HL-60/S4 (cell line): ENCODE measurements around the gene UBQLN3.

Source experiments
- in situ Hi-C: fragments of 300-500 bp; cut with MboI; formaldehyde crosslinking; loops from 2 replicates; pipeline ENCODE4 v1.14.3; 2022; ENCODE audit warnings: low sequenced_read_pairs

The UBQLN3 gene

DNA sequence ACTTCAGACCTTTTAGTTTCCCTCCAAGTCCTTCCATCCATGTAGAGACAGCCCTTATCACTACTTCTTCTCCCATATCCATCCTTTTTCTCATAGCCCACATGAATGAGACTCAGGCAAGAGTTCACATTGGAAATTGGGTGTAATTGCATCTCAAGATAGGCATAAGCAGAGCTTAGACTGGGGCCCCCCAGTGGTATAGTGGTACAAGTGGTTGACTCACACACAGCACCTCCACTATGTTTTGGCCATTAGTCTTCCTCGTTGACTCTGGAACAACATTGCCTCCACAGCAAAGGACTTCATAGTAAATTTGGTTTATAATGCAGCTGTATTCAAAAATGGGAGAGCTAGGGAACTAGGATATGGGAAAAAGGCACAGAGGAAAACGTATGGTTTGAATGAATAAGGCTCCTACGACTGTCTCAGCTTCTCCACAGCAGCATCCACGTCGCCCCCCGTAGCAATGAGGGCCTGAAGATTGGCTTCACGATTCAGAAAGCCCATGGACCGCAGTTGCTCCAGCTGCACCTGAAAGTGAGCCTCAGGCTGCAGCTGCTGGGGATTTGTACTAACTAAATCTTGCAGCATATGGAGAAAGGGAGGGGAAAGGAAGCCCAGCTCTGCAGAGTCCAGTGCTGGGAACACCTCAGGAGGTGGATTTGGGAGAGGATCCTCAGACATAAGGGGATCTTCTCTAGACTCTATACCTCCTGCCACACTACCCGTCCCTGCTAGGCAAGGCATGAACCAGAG is 2.4 kb downstream of the UBQLN3 start:
- in situ Hi-C loops, result no loop called here

DNA sequence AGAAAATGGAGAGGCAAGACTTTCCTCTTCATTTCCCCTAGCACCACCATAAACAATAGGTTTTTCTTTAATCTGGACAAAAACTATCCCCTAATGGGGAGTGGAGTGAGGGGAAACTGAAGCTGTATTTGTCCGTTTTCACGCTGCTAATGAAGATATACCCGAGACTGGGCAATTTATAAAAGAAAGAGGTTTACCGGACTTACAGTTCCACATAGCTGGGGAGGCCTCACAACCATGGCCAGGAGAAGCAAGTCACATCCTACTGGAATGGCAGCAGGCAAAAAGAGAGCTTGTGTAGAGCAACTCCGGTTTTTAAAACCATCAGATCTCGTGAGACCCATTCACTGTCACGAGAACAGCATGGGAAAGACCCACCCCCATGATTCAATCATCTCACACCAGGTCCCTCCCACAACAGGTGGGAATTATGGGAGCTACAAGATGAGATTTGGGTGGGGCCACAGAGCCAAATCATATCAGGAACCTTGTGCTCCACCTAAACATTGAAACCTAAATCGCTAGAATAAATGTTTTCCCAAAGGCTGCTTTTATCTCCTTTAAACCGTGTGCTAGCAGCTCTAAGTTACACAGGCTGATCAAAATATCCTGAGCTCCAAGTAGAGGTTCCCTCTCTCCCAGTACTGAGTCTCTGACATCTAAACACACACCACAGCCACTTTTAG is 4.3 kb downstream of the UBQLN3 start:
- in situ Hi-C loops, result no loop called here

DNA sequence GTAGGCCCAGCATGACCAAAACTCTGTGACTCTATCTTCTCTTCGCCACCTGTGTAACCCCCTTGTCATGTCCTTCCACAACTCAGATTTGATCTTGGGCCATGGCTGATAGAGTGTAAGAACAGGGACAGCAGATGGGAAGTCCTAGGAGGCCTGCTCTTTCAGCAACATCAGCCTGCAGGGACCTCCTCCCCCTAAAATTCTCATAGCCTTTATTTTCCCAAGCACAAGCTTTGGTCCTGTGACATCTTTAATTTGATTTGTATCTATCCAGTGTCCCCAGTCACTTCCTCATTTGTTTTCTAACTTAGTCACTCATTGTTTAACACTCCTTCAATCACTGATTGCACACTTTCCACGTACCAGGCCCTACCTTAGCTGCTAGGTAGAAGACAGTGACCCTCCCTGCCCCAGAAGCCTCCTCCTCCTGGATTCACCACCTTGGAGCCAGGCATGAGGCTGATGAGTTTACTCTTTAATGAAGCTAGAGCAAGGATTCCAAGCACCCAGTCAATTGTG is 5.3 kb downstream of the UBQLN3 start:
- in situ Hi-C loops, result no loop called here

DNA sequence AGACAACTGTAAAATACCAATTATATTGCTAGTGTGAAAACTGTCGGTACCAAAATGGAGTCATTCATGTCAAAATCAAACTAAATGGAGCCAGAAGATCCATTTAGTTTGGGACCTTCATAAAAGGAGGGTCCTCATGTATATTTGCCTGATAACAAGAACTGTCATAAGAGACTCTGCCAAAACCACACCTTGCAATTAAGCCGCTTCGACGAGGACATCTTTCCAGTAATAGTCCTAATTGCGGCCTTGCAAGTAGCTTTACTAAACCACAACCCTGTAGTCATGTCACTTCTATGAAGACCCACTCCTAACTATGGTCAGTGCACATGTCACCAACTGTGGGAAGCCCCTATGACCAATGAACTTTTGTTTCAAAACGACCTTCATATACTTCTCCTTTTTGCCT is 9.4 kb downstream of the UBQLN3 start:
- in situ Hi-C loops, result no loop called here

DNA sequence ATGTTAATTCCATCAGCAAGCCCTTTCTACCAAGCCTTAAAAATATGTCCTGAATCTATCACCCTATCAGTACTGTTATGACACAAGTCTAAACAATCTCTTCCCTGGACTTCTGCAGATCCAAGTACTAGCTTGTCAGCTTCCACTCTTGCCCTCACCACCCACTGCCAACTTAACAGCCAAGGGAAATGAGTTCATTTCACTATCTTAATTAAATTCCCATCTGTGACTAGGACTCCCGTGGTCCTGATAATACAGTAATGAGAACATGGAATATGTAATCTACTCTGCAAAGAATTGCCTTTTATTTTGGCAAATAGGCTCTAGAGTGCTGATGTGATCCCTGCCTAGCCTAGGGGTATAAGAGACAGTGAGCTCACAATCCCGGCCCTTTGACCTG is 10.1 kb downstream of the UBQLN3 start:
- in situ Hi-C loops, result no loop called here

DNA sequence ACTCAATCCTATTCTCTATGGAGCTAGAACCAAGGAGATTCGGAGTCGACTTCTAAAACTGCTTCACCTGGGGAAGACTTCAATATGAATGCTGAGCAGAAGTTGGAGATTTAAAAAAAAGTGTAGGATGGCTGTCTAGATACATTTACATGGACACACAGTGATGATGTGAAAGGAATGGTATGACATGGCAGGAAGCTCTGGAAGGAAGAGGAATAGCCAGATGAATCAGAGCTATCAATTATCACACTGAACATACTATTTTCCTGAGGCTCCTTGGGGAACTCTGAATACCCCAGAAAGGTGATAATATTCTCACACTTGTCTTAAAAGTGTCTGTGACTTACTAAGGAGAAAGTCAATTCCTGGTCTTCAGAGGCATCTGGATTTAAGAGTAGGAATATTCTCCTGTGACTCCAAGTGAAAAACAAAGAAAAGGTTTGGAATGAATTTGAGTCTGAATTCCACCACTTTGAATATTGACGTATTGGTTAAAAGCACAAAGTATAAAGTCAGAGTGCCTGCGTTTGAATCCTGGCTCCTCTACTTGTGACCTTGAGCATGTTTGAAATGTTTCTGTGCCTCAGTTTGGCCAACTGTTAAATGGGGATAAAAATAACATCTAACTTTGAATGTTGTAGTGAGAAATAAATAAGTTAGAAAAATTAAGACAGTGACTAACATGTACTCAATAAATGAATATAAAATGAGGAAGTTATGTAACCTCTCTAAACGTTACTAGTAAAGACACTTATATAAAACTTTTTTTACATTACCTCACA is 20.0 kb downstream of the UBQLN3 start:
- in situ Hi-C loops, result no loop called here

DNA sequence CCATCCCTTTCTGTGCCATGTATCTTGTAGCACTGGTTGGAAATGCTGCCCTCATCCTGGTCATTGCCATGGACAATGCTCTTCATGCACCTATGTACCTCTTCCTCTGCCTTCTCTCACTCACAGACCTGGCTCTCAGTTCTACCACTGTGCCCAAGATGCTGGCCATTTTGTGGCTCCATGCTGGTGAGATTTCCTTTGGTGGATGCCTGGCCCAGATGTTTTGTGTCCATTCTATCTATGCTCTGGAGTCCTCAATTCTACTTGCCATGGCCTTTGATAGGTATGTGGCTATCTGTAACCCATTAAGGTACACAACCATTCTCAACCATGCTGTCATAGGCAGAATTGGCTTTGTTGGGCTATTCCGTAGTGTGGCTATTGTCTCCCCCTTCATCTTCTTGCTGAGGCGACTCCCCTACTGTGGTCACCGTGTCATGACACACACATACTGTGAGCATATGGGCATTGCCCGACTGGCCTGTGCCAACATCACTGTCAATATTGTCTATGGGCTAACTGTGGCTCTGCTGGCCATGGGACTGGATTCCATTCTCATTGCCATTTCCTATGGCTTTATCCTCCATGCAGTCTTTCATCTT is 20.9 kb downstream of the UBQLN3 start:
- in situ Hi-C loops, result no loop called here

DNA sequence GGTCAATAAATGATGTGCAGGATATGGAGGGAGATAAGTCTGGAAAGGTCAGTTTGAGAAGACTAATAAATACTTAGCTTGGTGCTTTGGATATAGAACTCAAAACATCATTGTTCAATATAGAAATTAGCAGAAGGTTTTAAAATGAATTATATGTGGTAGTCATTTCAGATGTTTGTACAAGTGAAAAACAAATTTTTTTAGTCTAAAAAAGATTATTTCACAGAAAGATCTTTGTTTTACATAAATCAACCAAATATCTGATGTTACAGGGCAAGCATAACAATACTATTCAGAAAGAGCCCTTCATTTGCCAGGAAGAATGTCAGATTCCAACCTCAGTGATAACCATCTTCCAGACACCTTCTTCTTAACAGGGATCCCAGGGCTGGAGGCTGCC is 21.4 kb downstream of the UBQLN3 start, which contains the start of gene OR52D1:
OR52D1 (plus strand) TSS at position 301 of the 400 bp plus-strand sequence; CDS start at position 323, 22 bp downstream.
- in situ Hi-C loops, result no loop called here

DNA sequence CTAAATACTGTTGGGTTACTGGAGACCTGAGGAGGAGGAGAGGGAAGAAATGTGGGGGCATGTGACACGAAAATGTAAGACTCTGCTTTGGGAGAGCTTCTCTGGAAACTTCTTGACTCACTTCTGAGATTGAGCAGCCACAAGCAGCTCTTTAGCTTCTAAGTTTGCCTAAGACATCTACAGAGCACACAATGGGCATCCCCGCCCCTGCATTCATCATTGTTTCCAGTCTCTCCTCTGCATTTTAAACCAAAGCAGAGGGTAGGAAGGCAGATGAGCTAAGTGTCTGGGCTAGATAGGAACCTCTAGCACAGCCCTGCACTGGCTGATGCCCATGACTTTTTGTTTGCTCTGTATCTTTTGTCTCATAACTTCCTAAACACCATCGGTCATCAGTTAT is 23.3 kb downstream of the UBQLN3 start:
- in situ Hi-C loops, result no loop called here

DNA sequence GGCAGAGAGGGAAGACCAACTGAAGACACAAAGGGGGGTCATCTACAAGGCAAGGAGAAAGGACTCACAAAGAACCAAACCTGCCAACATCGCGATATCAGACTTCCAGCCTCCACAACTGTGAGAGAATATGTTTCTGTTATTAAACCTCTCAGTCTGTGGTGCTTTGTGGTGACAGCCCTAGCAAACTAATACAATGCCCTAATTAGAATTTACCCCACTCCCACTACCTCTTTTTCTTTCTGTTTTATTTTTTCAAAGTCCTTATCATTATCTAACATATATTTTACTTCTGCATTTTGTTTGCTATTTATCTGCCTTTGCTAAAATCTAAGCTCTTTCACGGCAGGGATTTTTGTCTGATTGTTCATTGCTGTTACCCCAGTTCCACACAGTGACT is 23.8 kb downstream of the UBQLN3 start:
- in situ Hi-C loops, result no loop called here

DNA sequence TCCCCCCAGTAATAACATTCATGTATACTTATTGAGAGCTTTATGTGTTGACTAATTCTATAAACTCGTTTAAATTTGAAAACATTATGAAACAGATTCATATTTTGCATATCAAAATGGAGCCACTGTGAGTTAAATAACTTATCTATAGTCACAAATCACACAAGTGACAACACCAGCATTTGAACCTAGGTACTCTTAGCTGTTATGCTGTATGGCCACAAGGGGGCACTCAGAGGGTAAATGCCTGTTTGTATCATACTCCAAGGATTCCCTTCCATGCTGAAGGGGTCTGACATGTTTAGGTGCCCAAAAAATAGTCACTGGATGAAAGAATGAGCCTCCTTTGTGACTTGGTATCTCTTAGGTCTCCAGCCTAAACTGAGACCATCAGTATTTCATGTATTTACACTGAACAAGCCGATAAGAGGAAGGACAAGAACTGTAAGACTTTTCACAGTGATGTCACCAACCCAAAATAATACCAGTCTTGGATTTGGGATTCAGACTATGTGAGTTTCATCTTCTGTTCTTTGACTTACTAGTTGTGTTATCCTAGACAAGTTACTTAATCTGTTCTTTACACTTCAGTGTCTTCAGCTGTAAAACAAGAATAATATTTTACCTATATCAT is 33.5 kb downstream of the UBQLN3 start:
- in situ Hi-C loops, result no loop called here

DNA sequence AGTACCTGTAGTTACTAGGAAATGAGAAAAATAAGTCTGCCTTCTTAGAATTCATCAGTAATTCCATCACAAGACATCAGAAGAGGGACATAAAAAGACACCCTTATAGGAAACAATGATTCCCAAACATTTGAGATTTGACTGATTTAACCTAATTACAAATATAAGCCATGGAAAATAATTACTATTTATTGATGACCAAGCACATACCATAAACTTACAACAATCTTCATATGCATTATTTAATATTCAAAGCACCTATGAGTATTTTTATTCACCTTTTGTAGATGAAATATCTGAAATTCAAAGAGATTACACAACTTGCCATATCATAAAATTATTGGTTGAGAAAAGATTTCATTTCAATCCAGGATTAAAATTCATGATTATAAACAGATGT is 35.8 kb downstream of the UBQLN3 start:
- in situ Hi-C loops, result no loop called here

DNA sequence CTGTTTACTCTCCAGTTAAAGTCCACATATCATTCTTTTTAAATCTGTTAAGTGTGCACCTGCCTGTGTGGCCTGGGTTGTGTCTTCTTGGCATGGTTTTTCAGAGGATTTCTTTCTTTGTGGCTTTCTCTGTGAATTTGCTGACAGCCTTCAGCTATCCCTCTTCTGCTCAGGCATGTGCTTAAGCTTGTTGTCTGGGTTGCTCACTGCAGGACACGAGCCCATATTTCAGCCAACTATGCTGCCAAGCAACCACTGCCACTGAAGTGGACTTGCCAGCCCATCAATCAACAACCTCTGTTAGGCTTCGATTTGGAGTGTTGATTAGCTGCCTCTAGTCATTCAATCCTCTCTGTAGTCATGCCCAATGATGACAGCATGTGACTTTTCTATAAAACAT is 42.2 kb downstream of the UBQLN3 start:
- in situ Hi-C loops, result no loop called here

DNA sequence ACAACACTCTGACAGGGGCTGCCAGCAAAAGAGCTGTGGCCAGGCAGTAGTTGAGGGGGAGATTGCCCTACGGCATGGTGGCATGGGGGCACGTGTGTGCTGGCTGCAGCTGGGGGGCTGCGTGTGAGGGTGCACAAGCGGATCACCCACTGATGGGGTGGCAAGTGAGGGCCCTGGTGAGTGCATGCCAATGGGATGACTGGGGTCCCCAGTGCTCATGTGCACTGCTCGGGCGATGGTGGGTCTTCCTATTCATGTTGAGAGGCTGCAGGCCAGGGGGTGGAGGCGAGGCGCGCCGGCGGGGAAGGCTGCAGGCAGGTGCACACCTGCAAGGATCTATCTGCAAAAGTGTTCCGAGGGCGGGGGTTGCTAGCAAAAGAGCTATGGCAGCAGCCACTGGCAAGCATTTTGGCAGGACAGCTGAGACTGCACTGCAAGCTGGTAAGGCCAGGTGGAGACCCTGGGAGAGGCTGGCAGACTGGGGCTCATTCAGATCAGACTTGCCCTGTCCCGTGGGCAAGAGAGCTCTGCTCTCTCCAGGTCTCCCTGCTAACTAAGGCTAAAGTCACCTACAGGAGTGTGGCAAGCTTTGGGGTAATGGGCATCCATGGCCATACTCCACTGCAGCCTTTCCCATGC is 48.7 kb downstream of the UBQLN3 start:
- in situ Hi-C loops, result no loop called here
